HG02981 (cell line): ENCODE results near the gene ANKS6.

ENCODE experiments used
- ATAC-seq: cut with Tn5 transposase; IDR thresholded peaks from one replicate; pipeline ENCODE4 v1.9.1; 2021; ENCODE audit warnings: mild to moderate bottlenecking, moderate library complexity; ENCODE audit not compliant: unreplicated experiment

Gene ANKS6

DNA sequence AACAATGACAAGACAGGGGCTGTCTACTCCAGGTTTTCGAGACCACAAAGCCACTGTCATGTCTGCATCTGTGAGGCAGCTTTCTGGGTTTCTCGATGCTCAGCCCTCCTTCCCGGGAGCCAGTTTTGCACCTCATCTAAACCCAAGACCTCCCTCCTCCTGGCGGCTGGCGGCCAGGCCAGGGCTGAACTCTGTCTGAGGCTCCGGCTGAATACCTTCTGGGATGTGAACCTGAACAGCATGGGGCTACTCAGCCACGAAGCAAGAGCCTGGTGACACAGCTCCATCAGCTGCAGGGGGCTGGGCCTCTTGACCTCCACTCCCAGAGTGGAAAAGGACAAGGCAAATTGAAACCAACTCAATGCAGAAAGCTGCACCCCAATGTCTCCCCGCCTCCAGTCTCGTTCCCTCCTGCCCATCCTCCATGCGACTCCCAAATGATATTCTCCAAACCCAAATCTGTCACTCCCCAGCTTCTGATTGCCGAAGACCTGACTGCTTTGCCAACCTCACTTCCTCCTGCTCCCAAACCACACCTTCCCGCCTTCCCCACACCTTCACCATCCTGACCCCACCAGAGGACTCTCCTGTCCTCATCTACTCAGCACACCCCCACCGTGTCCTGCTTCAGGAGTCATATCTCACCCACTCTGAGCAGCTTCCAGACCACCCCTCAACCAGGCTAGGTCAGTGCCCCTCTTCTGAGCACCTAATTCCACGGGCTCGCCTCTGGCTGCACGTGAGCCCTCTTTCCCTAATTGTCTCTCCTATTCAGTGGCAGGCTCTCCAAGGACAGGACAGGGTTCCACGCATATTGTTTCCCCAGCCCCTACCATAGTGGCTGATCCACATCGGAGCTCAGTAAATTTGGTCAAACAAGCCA, 4.5 kb downstream of the ANKS6 start:
- no peak for ATAC-seq

DNA sequence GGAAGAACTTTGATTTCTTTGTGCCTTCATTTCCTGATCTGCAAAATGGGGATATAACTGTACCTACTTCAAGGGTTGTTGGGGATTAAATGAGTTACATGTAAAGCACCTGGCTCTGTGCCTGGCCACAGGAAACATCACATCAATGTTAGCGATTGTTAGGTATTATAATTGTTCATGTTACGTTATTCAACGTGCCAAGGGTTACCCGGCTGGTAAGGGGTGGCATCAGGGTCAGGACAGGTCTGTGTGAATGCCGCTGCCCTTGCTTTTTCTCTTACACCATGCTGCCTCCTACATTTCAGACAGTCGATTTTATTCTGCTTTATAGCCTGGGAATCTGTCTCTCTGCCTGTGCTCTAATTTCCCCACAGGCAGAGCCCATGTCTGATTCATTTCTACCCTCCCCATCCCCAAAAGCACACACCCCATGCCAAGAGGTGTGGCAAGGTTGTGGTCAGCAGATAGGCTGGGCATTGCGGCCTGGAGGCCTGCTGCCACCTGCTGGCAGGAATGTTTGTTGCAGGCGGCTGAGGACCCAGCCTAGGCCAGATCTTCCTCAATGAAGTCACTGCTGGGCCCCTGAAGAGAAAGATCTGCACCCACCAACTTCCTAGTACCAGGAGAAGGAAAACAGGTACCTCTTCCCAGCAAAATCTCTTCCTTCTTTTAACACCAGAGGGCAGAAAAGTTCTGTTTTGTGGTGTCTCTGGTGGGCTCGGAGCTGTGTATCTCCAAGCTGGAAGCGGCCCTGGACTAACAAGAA, 5.3 kb downstream of the ANKS6 start:
- ATAC-seq, result peak; percentile 63

DNA sequence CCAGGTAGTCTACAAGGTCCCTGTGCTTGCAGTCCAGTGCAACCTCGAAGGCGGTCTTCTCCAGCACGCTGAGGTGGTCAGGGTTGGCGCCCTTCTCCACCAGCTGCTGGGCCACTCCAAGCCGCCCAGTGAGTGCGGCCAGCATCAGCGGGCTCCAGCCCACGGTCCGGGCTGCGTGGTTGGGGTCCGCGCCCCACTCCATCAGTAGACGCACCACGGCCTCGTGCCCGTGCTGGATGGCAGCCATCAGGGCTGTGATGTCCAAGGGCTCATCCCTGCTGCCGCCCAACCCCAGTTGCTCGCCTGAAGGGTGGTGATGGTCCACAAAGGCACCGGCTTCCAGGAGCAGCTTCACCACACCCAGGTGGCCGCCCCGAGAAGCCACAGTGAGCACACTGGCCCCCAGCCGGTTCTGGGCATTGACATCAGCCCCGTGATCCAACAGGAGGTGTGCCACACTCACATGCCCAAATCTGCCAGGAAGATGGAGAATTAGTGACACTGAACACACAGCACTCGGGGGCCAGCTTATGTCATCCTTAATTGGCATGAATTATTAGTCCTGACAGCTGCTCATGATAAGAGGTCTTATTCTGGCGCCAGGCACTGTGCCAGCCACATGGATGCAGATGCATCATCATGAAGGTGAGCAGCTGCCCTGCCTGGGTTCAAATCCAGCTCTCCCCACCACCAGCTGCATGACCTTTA, 6.1 kb downstream of the ANKS6 start:
- no peak for ATAC-seq

DNA sequence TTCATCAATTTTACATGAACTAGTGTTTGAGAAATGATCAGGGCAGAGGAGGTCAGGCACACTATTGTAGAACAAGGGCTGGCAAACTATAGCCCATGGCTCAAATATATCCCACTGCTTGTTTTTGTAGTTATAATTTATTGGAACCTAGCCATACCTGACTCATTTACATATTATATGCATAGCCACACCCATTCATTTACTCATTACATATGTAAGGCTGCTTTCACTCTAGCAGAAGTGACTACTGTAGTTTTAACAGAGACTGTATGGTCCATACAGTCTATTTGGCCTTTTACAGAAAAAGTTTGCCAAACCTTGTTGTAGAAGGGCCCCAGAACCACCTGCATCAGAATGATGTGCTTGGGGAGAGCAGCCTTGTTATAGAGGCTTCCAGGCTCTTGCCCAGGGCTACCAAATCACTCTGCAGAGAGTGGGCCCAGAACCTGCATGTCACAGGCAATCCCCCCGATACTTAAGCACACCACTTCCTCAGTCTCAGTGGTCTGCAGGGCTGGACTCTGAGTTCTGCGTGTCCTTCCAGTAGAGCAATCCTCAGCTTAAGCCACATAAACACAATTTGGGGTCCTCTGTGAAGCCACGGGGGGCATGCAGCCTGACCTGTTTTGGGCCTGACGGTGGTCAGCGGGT, 6.7 kb downstream of the ANKS6 start:
- ATAC-seq, result no peak

DNA sequence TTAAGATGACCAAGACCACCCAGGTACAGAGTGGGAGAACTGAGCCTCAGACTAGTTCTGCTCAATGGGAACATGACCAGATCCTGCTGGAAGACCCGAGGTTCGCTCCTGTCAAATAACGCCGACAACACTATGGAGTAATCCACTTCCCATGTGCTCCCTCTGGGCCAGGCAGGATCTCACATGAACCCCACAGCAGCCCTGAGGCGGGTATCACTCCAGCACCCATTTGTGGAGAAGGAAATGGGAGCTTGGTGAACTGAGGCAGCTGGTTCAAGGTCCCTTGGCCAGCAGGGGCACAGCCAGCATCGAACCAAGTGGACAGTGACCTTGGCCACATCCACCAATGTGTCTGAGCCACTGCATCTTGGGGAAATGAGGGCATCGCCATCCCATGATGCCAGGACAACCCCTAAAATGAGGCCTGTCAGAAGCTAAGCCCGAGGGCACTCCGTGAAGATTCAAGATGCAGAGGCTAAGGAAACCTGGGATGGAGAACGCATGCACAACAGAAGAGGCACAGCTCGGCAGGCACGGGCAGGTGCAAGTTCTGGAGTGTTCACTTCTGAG, 8.5 kb downstream of the ANKS6 start:
- ATAC-seq, result no peak

DNA sequence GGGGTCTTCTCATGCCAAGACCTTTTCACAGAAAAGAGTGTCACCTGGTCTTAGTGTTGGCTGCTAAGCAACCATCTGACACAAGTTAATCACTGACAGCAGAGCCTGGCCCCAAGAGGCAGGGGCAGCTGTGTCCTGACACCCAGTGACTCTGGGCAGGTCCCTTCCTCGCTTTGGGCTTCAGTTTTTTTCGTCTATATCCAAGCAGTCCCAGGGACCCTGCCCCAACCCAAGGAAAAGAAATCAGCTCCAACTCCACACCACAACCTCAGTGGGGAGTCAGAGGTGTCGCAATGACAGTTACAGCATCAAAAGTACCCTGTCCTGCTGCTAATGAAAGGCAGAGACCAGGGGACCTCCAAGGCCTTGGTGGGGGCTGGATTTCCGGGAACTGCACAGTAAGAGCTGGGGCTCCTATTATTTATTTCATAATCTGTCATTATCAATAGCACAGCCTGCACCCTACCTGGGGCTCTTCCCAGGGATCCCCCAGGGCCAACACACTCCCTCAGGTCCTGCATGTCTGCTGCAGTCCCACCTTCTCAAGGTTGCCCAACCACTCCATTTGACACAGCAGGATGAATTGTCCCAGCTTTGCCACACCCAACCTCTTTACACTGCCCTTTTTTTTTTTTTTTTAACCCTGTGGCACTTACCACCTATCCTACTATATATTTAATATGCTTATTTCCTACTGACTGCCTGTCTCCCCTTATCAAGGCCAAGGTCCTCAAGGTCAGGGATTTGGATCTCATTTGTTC, 9.4 kb downstream of the ANKS6 start:
- no peak for ATAC-seq

DNA sequence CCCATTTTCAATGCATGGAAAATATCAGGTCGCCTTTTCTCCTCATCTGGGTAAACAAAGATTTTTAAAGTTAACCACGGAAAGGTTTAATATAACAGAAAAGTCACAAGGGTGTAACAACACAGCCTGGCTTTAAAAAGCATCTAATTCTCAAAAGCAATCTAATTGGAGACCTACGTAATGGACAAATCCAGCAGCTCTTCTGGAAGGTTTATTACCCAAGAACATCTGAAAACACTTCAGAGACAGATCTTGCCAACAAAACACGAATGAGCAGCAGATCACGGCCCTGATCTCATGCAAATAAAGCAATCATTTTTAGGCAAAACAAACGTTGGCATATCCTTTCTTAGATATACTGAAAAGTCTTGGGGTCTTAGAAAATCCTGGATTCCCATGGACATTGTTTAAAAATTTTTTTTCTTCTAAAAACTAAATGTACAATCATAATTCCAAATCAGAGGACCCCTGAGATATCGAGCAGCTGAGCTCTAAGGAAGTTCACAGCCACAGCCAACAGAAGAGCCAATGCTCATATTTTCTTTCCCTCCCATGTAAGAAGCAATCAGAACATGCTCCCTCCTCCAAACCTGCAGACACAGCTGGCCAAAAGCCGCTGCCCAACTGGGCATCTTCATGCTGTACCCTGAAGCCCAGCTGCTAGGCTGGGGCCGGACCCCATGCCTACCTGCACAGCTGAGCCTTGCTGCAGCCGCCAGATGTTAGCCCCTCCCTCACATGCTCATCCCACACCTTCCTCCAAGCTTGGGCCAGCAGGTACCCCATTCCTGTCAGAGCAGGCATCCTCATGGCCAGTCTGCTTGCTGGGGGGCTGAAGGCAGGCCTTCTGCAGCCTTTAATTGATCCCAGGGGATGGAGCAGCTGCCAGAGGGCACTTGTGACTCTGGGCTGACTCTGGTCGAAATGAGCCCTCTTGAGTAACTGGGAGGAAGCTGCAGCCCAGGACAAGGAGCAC, 11.2 kb downstream of the ANKS6 start:
- no peak for ATAC-seq

DNA sequence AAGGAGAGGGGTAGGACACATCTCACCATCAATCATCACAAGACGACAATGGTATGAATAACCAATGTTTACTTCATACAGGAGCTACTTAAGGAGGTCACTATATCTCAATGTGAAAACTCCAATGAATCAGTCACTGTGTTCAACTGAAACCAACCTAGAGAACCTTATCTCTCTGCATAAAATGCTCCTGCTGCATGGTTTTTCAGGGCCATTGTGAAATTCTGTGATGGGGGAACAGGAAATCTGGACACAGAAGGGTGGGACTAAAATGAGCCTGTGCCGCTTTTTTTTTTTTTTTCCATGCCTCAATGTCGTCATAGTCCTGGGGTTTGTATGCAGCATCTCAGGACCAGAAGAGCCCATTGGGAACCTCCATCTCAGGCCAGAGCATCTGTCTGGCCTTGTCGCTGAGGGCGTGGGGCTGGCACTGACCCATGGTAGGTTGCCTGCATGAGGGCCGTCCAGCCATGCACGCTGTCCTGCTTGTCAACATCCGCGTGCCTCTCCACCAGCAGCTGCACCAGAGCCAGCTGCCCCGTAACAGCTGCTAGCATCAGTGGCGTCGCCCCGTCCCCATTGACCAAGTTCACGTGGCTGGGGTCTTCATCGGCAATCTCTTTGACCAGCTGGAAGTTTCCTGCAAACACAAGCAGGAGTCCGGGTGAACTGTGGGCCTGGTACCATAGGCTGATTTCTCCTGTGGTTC, 12.7 kb downstream of the ANKS6 start:
- no peak for ATAC-seq

DNA sequence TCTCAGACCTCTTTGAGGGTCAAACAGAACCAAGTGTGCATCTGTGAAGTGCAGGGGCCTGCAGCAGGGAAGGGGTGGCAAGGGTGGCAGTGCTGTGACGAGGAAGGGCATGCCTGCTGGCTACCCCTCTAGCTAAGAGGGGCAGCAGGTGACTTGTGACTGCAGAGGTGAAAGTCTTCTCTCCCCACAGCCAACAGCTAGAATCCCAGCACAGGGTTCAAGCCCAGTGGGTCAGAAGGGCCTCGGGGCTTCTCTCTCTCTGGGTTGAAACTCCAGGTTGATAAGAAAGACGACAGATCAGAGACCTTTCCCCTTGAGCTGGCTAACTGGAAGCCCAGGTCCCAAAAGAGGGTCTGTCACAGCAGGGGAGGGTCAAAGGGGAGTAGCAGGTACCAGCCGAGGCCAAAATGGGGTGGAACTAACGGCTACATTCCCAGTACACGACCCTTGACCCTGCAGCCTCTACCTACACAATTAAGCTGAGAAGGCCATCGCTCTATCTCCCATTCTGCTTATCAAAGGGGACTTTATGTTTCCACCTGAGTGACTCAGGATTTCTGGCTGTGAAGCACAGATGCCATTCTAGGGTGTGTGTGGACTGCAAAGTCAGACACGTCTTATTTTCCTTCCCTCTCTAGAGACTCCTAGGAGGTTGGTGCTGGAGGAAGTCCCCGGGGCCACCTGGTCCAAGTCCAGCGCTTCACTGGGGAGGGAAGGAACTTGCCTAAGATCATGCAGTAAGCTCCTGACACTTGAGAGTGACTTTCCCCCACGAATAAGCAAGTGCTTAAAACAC, 14.6 kb downstream of the ANKS6 start:
- ATAC-seq, result no peak

DNA sequence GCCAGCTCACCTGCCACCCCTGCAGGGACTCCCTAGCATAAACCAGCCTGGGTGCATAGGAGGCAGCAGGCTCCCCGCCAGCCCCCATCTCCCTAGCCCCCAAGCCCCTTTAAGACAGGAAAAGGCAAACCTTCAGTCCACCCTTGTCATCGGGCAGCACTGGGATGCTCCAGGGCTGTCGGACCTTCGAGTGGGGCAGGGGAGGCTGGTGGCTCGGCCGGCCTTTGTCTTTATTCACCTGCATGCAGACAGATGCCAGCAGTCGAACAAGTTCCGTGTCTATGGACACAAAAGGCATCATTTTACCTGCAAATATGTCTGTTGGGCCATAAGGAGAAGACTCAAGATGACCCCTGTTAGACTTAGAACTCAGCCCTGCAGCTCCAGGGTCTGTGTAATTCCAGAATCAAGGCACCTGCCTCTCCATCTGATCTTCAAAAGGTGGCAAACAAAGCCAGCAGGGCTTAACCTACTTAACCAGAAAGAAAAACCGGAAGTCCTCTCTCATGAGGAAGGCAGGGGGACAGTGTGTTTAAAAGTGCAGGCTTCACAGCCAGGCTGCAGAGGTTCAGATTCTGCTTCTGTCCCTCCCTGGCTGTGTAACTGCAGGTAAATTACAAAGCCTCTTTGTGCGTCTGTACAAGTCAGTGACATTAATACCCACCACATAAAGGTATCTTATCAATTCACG, 16.2 kb downstream of the ANKS6 start:
- ATAC-seq, result no peak

DNA sequence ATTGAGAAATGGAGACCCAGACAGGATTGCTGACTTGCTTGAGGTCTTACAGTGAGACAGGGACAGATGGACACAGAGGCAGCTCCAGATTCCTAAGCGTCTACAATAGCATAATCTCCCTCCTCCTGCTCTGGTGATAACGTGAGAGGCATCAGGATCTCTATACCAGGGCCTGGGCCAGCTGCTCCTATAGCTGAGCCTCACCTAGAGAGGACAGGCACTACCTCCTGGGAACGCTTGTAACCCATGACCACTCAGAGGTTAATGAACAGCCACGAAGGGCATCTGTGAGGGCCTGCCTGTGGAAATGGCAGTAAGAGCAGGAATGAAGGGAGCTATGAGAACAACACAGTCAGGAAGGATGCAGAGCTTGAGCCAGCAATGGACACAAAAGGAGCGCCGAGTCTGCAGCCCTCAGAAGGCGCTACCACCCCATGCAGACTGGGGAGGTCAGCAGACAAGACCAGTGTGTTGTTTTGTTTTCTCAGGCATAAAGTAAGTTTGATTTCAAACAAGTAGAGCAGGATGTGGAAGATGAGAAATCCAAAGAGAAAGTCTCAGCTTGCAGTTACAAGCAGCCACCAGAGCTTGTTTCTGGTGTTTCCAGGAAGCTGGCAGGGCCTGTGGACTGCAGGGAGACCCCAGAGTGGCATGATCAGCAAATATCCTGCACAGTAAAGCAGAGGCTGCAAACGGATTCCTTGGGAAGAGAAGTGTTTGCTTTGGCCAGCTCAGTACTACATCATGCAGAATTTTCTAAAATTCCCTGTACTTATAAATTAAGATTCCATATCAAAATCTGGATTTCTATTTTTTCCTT, 17.4 kb downstream of the ANKS6 start:
- no peak for ATAC-seq

DNA sequence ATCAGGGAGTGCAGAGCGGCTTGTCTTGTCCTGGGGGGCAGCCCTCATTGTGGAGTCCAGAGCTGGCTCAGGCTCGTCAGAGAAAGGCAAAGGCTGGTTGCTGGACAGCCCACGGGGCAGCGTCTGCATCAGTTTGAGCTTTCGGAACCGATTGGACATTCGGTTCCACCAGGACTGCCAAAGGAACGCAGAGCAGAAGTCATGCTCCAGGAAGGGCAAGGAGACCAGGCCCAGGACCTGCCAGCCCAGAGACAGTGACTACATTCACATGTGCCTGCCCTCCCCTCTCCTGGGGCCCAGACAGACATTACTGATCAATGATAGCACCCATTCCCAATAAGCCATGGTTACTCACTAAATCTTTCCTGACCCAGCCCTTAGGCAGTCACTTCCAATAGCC, 18.1 kb downstream of the ANKS6 start:
- ATAC-seq, result no peak

DNA sequence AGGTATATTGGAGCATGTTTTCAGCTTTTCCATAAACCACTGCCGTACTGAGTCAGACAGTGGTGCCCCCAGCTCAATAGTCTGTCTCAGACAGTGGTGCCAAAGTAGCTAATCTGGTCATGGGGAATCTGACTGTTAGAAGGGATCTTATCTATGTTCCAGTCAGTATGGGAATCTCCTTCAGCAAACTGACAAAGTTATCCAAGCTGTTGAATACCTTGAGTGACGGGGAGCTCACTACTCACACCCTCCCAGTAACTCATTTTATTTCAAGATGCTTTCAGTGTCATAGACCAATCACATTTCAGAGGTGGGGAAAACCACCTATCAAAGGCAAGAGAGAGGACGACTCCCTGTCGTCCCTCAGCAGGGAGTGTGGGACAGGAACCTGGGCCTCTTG, 18.7 kb downstream of the ANKS6 start:
- no peak for ATAC-seq

DNA sequence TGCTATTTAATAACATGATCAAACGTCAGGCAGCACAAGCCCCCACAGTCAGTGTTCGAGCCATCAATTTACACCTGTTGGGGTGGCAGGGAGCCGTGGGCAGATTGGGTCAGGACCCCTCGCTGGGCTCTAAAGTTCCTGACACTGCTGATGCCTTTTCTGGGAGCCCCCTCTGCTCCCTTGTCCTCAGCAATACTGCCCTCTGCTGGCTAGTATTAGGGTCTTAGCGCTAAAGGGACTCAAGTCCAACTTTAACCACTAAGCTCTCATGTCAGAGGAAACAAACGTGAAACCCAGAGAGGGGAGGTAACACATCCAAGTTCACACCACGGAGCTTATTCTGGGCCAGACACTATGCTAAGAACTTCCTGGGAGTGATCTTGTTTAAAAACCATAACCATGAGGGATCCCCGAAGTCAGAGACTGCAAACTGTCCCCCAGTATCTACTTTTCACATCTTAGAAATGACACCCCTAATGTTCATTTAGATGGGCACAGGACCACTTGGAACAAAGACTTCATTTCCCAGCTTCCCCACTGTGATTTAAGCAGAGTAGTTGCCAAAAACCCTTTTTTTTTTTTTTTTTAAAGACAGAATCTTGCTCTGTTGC, 20.4 kb downstream of the ANKS6 start:
- no peak for ATAC-seq

DNA sequence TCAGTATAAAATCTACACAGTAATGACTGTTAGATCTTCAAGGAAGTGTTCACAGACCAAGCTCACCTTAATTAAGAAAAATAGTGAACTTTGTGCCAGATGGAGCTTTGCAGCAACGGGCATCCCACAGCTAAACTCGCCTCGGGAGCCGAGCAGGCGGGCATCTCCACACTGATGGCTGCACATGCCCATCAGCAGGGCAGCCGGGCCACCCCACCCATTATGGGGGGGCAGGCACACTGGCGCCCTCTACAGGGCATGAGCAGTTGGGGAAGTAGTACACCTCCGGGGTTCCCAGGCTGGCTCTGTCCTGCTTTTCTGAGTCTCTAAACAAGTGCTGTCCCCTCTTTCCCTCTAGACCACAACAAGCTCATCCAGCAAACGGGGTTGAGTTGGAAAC, 21.6 kb downstream of the ANKS6 start:
- no peak for ATAC-seq

DNA sequence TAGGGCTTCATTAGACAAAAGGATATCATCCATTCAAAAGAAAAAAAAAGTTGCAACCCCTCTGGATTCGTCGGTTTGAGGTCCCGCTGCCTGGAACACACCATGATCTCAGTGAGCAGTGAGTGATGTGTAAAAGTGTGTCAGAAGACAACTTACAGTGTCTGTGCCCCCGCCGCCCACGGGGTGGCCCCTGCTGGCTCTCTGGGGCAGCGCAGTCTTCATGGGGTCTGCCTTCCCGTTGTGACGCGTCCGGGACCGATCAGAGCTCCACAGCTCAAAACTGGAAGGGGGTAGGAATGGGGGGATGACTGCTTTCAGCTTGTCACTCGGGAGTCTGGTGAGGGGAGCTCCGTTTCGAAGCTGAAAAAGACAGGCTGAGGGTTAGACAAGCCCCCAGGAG, 22.6 kb downstream of the ANKS6 start:
- no peak for ATAC-seq
